Measurements from ENCODE around the gene TLE1. TPM values are rescaled to one million over a fixed set of nuclear protein-coding genes. Genes with fewer than 3 reads are reported as not detected.

Gene TLE1
- total and polyA plus RNA-seq, 2 of the 4 experiments (the other 2 are of a cell fraction), result 36.0 to 51.0 TPM

GRCh38 chr9:81614335-81614734, 75.0 kb downstream of the TLE1 start:
- intact Hi-C loops (cut with micrococcal nuclease) (loop anchor here (5.0 kb wide), 1 partner anchor 73 kb away; the partner anchor contains the start of gene TLE1), dilution Hi-C loops (cut with HindIII; ENCODE audit: low sequenced_read_pairs, unreplicated experiment) (no loop called here), in situ Hi-C loops (cut with MboI; ENCODE audit: low sequenced_read_pairs) (no loop called here)
- POLR2A ChIA-PET (ENCODE audit: unreplicated experiment), result no interaction called here
- Histone ChIP-seq H3K14ac (replicated peaks; ENCODE audit: low read depth, low read length) (peak overlapping the region; percentile 45), H3K4ac (ENCODE audit: low read depth, low read length) (peak overlapping the region; percentile 83), H2BK15ac (ENCODE audit: low read depth, low read length) (peak overlapping the region; percentile 29; the same call in 1 of the 3 replicates), H2AK5ac (ENCODE audit: low read depth, low read length) (peak overlapping the region; percentile 83; the same call in 1 of the 2 replicates), H3K4me3 (ENCODE audit: insufficient read depth, low read depth, low read length) (no peak overlapping the region), H4K91ac (ENCODE audit: insufficient read depth, low read depth, low read length) (peak overlapping the region; percentile 31), H3K27me3 (ENCODE audit: control insufficient read depth, insufficient read depth, low read length) (no peaks in the 10 kb centered on the region), H3K79me1 (ENCODE audit: low read depth in 1 of 2, low read length in 2 of 2) (peaks cover 8 to 25% of the 10 kb centered on the region in 2 experiments; a peak in 3 of 4 replicates), H2AFZ (replicated peaks; ENCODE audit: low read length, poor library complexity) (no peak overlapping the region), H3K56ac (ENCODE audit: extremely low read depth, insufficient read depth, low read length) (no peak overlapping the region), H3K18ac (ENCODE audit: low read depth, low read length) (peak overlapping the region; percentile 83), H2BK20ac (ENCODE audit: low read depth, low read length) (peak overlapping the region; percentile 53), H3K9me3 (ENCODE audit: control insufficient read depth, insufficient read depth, low read length) (no peaks in the 10 kb centered on the region), H4K5ac (ENCODE audit: low read depth, low read length) (peak overlapping the region; percentile 70), H3K9ac (ENCODE audit: low read depth, low read length) (no peak overlapping the region), H3K27ac (ENCODE audit: insufficient read depth, low read length) (peak overlapping the region; percentile 50; the same call in 1 of the 2 replicates), H2BK120ac (ENCODE audit: low read depth, low read length) (peak overlapping the region; percentile 58), H4K20me1 (ENCODE audit: insufficient read depth, low read length) (no peaks in the 10 kb centered on the region; the same call in 1 of the 2 replicates), H2BK5ac (ENCODE audit: low read depth, low read length, poor library complexity, severe bottlenecking) (no peak overlapping the region), H3K4me1 (ENCODE audit: control insufficient read depth, insufficient read depth, low read length) (peaks cover 17% of the 10 kb centered on the region), H2AK9ac (replicated peaks; ENCODE audit: low read depth, low read length, poor library complexity) (peak overlapping the region; percentile 4), H4K8ac (ENCODE audit: low read depth in 2 of 2, low read length in 2 of 2) (peak overlapping the region in 1 of 2 experiments; percentile 8; a peak in 1 of 4 replicates), H3K36me3 (ENCODE audit: control insufficient read depth, insufficient read depth, low read length) (peaks cover 36% of the 10 kb centered on the region), H3K23ac (ENCODE audit: low read depth, low read length) (peak overlapping the region; percentile 36; the same call in 1 of the 2 replicates), H3K9me1 (ENCODE audit: insufficient read depth, low read length) (peaks cover 8% of the 10 kb centered on the region), H3K4me2 (ENCODE audit: low read depth, low read length) (no peak overlapping the region)
- DNase-seq, result no peak
- CTCF ChIA-PET, result no interaction called here
- 96% methylated on average over 5 of the region's 6 CpGs; no CpG with 5 or more reads in 1 of the 2 experiments for WGBS, 2 experiments (ENCODE audit: extremely low coverage in 2 of 2, insufficient read length in 1 of 2)
- no TSS peak for BruUV-seq (replicated peaks)
- TF ChIP-seq POLR2A (IDR thresholded peaks at IDR 0.05; ENCODE audit: low read depth, low read length) (no peak), RAD21 (IDR thresholded peaks at IDR 0.05; ENCODE audit: low read length) (no peak), ELK1 (IDR thresholded peaks at IDR 0.05; ENCODE audit: borderline replicate concordance, low read depth, low read length) (no peak)
- ATAC-seq (ENCODE audit: low read depth), result no peak

All from IMR-90 (cell line).